Omental fat pad (tissue), 4 donors: ENCODE data around the gene POMT2. TPM values are rescaled to one million over a fixed set of nuclear protein-coding genes. Genes with fewer than 3 reads are reported as not detected.

Experiments used
- ATAC-seq: fragments of 150-250 bp; one replicate; pipeline ENCODE4 v1.9.1; 2016; ENCODE audit warnings: mild to moderate bottlenecking, moderate library complexity; ENCODE audit not compliant: low FRiP score
- DNase-seq: peaks from one replicate; pipeline ENCODE4 v3.0.0-alpha.2; 2019; ENCODE audit warnings: low spot score
- total RNA-seq, 4 donors: library from RNA; depleted of rRNA; stranded (reverse); fragments of >200 nt; gene quantifications; one replicate each; pipeline ENCODE4 v1.1.0, GENCODE V29; 2016
- TF ChIP-seq, protein P1 (sequence below), 3 donors: fragments of 450-650 bp; IDR thresholded peaks; one replicate each; pipeline ENCODE4 v1.5.1; 2016 to 2017; ENCODE audit warnings: antibody characterized with exemption in 3 of 3, mild to moderate bottlenecking in 3 of 3, moderate library complexity in 2 of 3

Gene POMT2, protein sequence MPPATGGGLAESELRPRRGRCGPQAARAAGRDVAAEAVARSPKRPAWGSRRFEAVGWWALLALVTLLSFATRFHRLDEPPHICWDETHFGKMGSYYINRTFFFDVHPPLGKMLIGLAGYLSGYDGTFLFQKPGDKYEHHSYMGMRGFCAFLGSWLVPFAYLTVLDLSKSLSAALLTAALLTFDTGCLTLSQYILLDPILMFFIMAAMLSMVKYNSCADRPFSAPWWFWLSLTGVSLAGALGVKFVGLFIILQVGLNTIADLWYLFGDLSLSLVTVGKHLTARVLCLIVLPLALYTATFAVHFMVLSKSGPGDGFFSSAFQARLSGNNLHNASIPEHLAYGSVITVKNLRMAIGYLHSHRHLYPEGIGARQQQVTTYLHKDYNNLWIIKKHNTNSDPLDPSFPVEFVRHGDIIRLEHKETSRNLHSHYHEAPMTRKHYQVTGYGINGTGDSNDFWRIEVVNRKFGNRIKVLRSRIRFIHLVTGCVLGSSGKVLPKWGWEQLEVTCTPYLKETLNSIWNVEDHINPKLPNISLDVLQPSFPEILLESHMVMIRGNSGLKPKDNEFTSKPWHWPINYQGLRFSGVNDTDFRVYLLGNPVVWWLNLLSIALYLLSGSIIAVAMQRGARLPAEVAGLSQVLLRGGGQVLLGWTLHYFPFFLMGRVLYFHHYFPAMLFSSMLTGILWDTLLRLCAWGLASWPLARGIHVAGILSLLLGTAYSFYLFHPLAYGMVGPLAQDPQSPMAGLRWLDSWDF
- total RNA-seq: 10 to 100 TPM; 14.3 to 23.3 (median 18.8) TPM

DNA sequence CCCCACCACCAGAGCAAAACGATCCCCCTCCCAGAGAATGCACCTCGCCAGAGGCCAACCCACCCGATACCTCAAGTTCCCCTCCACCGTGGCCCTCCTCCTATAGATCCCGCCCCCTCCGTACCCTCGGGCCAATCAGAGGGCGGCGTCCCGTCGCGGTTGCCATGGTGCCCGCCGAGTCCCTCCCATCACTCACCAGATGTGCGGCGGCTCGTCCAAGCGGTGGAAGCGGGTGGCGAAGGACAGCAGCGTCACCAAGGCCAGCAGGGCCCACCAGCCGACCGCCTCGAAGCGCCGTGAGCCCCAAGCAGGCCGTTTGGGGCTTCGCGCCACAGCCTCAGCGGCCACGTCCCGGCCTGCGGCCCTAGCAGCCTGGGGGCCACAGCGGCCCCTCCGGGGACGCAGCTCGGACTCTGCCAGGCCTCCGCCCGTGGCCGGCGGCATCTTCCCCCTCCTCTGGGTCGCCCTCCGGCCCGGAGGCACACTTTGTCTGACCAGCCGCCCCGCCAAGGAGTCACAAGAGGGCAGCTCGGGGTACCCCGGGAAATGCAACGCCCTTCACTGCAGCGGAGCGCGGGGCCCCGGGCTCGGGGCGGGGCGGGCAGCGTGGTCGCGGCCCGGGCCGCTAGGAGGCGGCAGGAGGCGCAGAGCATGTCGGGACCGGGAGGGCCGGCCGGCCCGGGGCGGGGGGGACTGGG, at the start of gene POMT2:
Gene POMT2 (minus strand): TSS at position 646 of the 698 bp plus-strand sequence. CDS start 202 bp downstream, at position 444.
- DNase-seq (peak; percentile 93), ATAC-seq (peak; percentile 72)
- TF ChIP-seq, protein P1, sequence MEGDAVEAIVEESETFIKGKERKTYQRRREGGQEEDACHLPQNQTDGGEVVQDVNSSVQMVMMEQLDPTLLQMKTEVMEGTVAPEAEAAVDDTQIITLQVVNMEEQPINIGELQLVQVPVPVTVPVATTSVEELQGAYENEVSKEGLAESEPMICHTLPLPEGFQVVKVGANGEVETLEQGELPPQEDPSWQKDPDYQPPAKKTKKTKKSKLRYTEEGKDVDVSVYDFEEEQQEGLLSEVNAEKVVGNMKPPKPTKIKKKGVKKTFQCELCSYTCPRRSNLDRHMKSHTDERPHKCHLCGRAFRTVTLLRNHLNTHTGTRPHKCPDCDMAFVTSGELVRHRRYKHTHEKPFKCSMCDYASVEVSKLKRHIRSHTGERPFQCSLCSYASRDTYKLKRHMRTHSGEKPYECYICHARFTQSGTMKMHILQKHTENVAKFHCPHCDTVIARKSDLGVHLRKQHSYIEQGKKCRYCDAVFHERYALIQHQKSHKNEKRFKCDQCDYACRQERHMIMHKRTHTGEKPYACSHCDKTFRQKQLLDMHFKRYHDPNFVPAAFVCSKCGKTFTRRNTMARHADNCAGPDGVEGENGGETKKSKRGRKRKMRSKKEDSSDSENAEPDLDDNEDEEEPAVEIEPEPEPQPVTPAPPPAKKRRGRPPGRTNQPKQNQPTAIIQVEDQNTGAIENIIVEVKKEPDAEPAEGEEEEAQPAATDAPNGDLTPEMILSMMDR (IDR thresholded peaks at IDR 0.05): no peak

DNA sequence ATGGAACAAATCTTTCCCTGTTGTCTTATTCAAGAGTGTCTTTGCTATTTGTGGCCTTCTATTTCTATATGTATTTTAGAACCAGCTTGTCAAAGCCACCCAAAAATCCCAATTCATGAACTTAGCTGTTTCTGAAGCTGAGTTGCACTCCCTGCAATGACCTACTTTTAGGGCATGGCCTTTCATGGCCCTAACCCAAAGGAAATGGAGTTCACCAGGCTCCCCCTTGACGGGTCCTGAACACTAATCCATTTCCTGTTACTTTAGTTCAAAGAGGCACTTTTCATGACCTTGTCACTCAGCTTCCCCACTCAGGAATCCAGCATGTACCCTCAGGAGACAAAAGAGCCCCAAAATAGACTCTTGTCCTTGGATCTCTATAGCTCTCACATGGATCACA, 48.6 kb upstream of the POMT2 start:
- TF ChIP-seq, protein P1 (IDR thresholded peaks at IDR 0.05): no peak

DNA sequence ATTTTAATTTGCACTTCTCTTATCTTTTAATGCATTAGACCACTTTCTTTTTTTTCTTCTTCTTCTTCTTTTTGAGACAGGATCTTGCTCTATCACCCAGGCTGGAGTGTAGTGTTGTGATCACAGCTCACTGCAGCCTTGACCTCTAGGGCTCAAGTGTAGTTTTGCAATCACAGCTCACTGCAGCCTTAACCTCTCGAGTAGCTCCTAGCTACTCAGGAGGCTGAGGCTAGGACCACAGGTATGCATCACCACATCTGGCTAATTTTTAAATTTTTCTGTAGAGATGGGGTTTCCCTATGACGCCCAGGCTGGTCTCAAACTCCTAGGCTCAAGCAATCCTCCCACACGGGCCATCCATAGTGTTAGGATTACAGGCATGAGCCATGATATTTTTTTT, 43.5 kb upstream of the POMT2 start:
- no peak for ATAC-seq
- no peak for DNase-seq
- TF ChIP-seq, protein P1 (IDR thresholded peaks at IDR 0.05): no peak

More for the DNA sequence above, 48.6 kb upstream of the POMT2 start:
- DNase-seq (no peak), ATAC-seq (no peak)

DNA sequence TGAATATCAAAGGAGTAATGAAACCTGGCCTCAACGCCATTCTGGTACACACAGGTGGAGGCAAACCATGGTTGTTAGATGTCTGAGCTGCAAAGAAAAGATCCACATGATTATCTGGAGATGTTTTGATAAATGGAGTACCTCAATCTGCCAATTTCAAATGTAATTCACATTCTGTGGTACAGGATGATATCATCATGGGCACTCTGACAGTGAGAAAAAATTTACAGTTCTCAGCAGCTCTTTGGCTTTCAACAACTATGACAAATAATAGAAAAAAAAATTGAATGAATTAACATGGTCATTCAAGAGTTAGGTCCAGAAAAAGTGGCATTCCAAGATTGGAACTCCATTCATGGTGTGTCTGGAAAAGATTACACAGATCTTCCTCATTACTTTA, 38.9 kb upstream of the POMT2 start:
- no peak for ATAC-seq
- no peak for DNase-seq
- TF ChIP-seq, protein P1 (IDR thresholded peaks at IDR 0.05): no peak

DNA sequence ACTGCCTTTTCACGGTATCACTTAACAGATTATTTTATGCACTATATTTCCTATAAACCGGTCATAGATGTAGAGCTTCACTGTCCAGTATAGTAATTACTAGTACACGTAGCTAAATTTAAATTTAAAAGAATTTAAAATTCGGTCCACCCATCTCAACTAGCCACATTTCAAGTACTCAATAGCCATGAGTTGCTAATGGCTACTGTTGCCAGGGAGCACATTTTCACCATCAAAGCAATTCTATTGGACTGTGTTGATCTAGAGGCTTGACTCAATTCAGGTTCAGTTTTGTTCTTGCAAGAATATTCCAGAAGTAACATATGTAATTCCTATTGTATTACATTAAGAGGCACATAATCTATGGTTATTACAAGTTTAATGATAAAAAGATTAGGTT, 36.2 kb upstream of the POMT2 start:
- DNase-seq: no peak
- no peak for ATAC-seq
- TF ChIP-seq, protein P1 (IDR thresholded peaks at IDR 0.05): no peak

DNA sequence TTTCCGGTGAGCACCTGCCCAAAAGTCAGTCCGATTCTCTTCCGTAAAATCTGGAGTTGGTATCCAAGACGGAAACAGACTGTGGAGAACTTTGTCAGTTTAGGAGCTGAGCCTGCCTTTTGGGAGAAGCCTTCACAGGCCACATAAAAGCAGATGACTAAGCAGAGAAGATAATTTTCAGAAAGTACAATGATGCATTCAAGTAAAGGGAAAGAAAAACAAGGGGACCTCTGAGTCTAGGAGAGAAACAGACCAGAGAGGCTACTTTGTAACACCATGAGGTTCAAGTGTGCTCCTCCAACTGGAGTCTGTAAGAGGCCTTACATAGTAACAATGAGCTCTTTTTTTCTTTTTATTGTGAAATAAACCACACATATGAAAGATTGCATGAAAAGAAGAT, 35.1 kb upstream of the POMT2 start:
- no peak for ATAC-seq
- TF ChIP-seq, protein P1 (IDR thresholded peaks at IDR 0.05): no peak
- DNase-seq: no peak
